Gastrocnemius medialis (tissue), 4 donors: Measurements from ENCODE around the gene KLK8. TPM values are rescaled to one million over a fixed set of nuclear protein-coding genes. Genes with fewer than 3 reads are reported as not detected.
"Not testable (repeated sequence)": the region's sequence is repeated elsewhere in the genome, so short reads cannot be mapped to it uniquely, and the experiment has no call there.

ENCODE experiments used
- ATAC-seq, 2 donors: fragments of 150-250 bp; one replicate each; pipeline ENCODE4 v1.9.1; 2016
- DNase-seq, 2 donors: peaks; one replicate each; pipeline ENCODE4 v3.0.0-alpha.2; 2019
- H3K27ac ChIP-seq, 4 donors: fragments of 200-600 bp; sonication (generic); 1 replicate in 1 of 4; 2 replicates in 3 of 4; pipeline ENCODE4 v1.5.1; 2016 to 2018; ENCODE audit warnings: mild to moderate bottlenecking in 2 of 4, moderate library complexity in 1 of 4
- H3K27me3 ChIP-seq, 3 donors: fragments of 200-600 bp; sonication (generic) in 2 of 3; 1 replicate in 1 of 3; 2 replicates in 2 of 3; pipeline versions ENCODE4 v1.5.1 to v1.6.0; 2016 to 2019; ENCODE audit warnings: mild to moderate bottlenecking in 1 of 3, moderate library complexity in 1 of 3
- H3K36me3 ChIP-seq, 2 donors: fragments of 200-600 bp; sonication (generic) in 1 of 2; one replicate each; pipeline ENCODE4 v1.5.1; 2017 to 2018
- H3K4me1 ChIP-seq, 2 donors: fragments of 200-600 bp; sonication (generic) in 1 of 2; one replicate each; pipeline ENCODE4 v1.5.1; 2016 to 2017; ENCODE audit warnings: mild to moderate bottlenecking in 2 of 2
- H3K4me3 ChIP-seq, 4 donors: fragments of 200-600 bp; sonication (generic) in 3 of 4; 1 replicate in 1 of 4; 2 replicates in 3 of 4; pipeline ENCODE4 v1.5.1; 2016 to 2019; ENCODE audit warnings: mild to moderate bottlenecking in 2 of 4
- H3K9me3 ChIP-seq, 3 donors: fragments of 200-600 bp; sonication (generic) in 2 of 3; 1 replicate in 1 of 3; 2 replicates in 2 of 3; pipeline ENCODE4 v1.5.1; 2016 to 2019
- CTCF ChIP-seq, 5 experiments: fragments of 450-650 bp in 3 of 5; fragments of 200-600 bp in 2 of 5; sonication (generic) in 2 of 5; IDR thresholded peaks in 4 of 5; conservative IDR thresholded peaks in 1 of 5; 1 replicate in 4 of 5; 2 replicates in 1 of 5; pipeline ENCODE4 v1.5.1; 2016 to 2019; ENCODE audit warnings: antibody characterized with exemption in 5 of 5, mild to moderate bottlenecking in 3 of 5, moderate library complexity in 3 of 5
- POLR2A ChIP-seq, 2 donors: fragments of 450-650 bp; IDR thresholded peaks; one replicate each; pipeline ENCODE4 v1.6.1; 2017; ENCODE audit warnings: antibody characterized with exemption in 2 of 2, mild to moderate bottlenecking in 2 of 2, moderate library complexity in 2 of 2
- in situ Hi-C, 4 donors: fragments of 200-750 bp; cut with MboI; loops; one replicate each; pipeline versions ENCODE4 v1.15.0 to v1.8.0; 2017; ENCODE audit warnings: low sequenced_read_pairs in 4 of 4
- intact Hi-C: fragments of 100-400 bp; cut with DNase I; formaldehyde crosslinking; loops from one replicate; pipeline ENCODE4 v1.15.1; 2023; ENCODE audit warnings: low total_unique reads
- total RNA-seq, 4 donors: library from RNA; depleted of rRNA; stranded (reverse); fragments of >200 nt; gene quantifications; one replicate each; pipeline versions ENCODE4 v1.1.0 to v1.2.3, GENCODE V29; 2016

Gene KLK8
- total RNA-seq, 4 donors from 2014 or later = not detected

- Histone ChIP-seq H3K4me3 (no peak overlapping the region), H3K4me1 (no peaks in the 10 kb centered on the region), H3K27me3 (no peaks in the 10 kb centered on the region), H3K9me3 (no peaks in the 10 kb centered on the region), H3K36me3 (no peaks in the 10 kb centered on the region), H3K27ac (no peak overlapping the region)
- ATAC-seq = no peak
- DNase-seq = no peak
- intact Hi-C loops (no loop called here), in situ Hi-C loops (no loop called here)
- TF ChIP-seq POLR2A (IDR thresholded peaks at IDR 0.05) = no peak
These were observed 8.8 kb downstream of the KLK8 start for GRCh38 chr19:50992666-50993035.

GRCh38 chr19:50984416-50984815 is 17.0 kb downstream of the KLK8 start:
- H3K27ac ChIP-seq, intact Hi-C loops, H3K9me3 ChIP-seq, H3K27me3 ChIP-seq, H3K4me3 ChIP-seq, DNase-seq, ATAC-seq, H3K4me1 ChIP-seq, in situ Hi-C loops, H3K36me3 ChIP-seq: not testable (repeated sequence)

DNA sequence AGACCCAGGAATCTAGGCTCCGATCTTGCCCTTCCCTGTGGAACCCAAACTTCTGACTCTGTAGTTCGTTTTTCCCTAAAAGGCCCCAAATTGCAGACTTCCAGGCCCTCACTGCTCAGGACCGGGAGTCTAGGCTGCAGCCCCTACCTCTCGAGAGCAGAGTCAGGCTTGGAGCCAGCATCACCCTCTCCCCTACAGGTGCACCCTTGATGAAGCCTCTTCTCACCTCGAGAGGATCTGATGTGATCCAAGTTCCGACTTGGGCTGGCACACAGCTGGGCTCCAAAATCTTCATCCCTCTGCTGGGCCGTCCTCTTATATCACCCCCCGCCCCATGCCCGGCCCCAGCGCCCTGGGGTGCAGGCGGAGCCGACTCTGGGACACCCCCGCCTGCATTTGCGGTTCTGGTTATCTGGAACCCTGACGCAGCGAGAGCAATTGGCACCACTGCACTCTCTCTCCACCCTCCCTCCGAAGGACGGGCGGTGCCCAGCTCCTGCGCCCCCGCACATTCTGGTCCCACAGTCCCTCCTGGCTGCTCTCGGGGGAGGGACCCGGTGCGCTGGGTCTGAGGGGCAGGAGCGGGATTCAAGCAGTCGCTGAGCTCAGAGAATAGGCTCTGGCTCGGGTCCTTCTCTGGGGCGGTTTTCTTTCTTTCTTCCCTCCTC is 17.6 kb downstream of the KLK8 start, which contains the start of gene KLK7:
TSS of gene KLK7 (minus strand) at position 293 of the 668 bp plus-strand sequence. CDS start 1,518 bp downstream, outside the sequence.
- Histone ChIP-seq H3K27me3 (peaks cover 0 to 3% (median 0%) of the 10 kb centered on the region in 3 donors), H3K4me3 (no peak within 1 kb of the TSS), H3K9me3 (no peaks in the 10 kb centered on the region), H3K4me1 (no peaks in the 10 kb centered on the region), H3K36me3 (no peaks in the 10 kb centered on the region), H3K27ac (no peak within 1 kb of the TSS)
- in situ Hi-C loops = no loop called here
- no peak for DNase-seq
- no peak for ATAC-seq
- intact Hi-C loops = no loop called here
- no peak for TF ChIP-seq CTCF (IDR thresholded peaks at IDR 0.05 in 4 of 5, conservative IDR thresholded peaks at IDR 0.05 in 1 of 5)
- no peak for TF ChIP-seq POLR2A (IDR thresholded peaks at IDR 0.05)

DNA sequence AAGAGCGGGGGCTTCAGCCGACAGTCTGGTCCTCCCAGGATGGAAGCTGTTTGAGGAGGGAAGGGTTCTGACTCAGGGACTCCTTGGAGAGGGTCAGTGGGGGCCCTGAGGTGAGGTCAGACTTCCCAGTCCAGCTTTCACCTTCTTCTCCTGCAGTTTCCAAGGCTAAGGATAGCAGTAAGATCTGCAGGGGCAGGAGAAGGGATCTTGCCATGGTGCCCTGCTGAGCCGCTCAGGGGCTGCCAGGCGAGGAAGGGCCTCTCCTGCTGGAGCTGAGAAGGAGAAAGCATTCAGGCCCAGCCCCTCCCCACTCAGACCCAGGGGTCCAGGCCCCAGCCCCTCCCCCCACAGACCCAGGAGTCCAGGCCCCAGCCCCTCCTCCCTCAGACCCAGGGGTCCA is 19.2 kb downstream of the KLK8 start:
- no peak overlapping the region for H3K27ac ChIP-seq
- in situ Hi-C loops = no loop called here
- no peaks in the 10 kb centered on the region for H3K4me1 ChIP-seq
- H3K36me3 ChIP-seq = no peaks in the 10 kb centered on the region
- no peak overlapping the region for H3K4me3 ChIP-seq
- H3K27me3 ChIP-seq = peaks cover 0 to 3% (median 0%) of the 10 kb centered on the region in 3 donors
- no peak for TF ChIP-seq CTCF (IDR thresholded peaks at IDR 0.05 in 4 of 5, conservative IDR thresholded peaks at IDR 0.05 in 1 of 5)
- no peaks in the 10 kb centered on the region for H3K9me3 ChIP-seq
- intact Hi-C loops = no loop called here
- no peak for ATAC-seq
- no peak for DNase-seq

GRCh38 chr19:50981587-50982146 is 19.7 kb downstream of the KLK8 start:
- in situ Hi-C loops (no loop called here), intact Hi-C loops (no loop called here)
- Histone ChIP-seq H3K36me3 (no peaks in the 10 kb centered on the region), H3K9me3 (no peaks in the 10 kb centered on the region), H3K27ac (no peak overlapping the region), H3K4me3 (no peak overlapping the region), H3K27me3 (peaks cover 0 to 3% (median 0%) of the 10 kb centered on the region in 3 donors), H3K4me1 (no peaks in the 10 kb centered on the region)
- no peak for DNase-seq
- ATAC-seq = no peak
- TF ChIP-seq POLR2A (IDR thresholded peaks at IDR 0.05) (no peak), CTCF (IDR thresholded peaks at IDR 0.05 in 4 of 5, conservative IDR thresholded peaks at IDR 0.05 in 1 of 5) (no peak)
